BLaER1 treated with 17β-estradiol and CSF1 and Interleukin-3, amounts not matched to agents 10 nM and 100 nM (cell line): Measurements from ENCODE around the gene TRPM7.

Source experiments
- H3K27ac ChIP-seq, 11 experiments: shearing (Covaris generic); formaldehyde crosslinking; 2 replicates each; pipeline ENCODE4 v1.8.1; 2022
- H3K27me3 ChIP-seq, 11 experiments: shearing (Covaris generic); formaldehyde crosslinking; 2 replicates each; pipeline ENCODE4 v1.8.1; 2022
- H3K36me3 ChIP-seq, 11 experiments: shearing (Covaris generic); formaldehyde crosslinking; 2 replicates each; pipeline ENCODE4 v1.8.1; 2022
- H3K4me1 ChIP-seq, 10 experiments: shearing (Covaris generic); formaldehyde crosslinking; 2 replicates each; pipeline ENCODE4 v1.8.1; 2022
- H3K4me2 ChIP-seq, 11 experiments: shearing (Covaris generic); formaldehyde crosslinking; 2 replicates each; pipeline ENCODE4 v1.8.1; 2022
- H3K4me3 ChIP-seq, 10 experiments: shearing (Covaris generic); formaldehyde crosslinking; 2 replicates each; pipeline ENCODE4 v1.8.1; 2022
- H3K9ac ChIP-seq, 11 experiments: shearing (Covaris generic); formaldehyde crosslinking; 2 replicates each; pipeline ENCODE4 v1.8.1; 2022
- H3K9me3 ChIP-seq, 11 experiments: shearing (Covaris generic); formaldehyde crosslinking; replicated peaks in 1 of 11; 2 replicates each; pipeline ENCODE4 v1.8.1; 2022
- H4K20me1 ChIP-seq, 11 experiments: shearing (Covaris generic); formaldehyde crosslinking; 2 replicates each; pipeline ENCODE4 v1.8.1; 2022
- Cebpa-rat ChIP-seq, 11 experiments: shearing (Covaris generic); IDR thresholded peaks; 2 replicates each; pipeline ENCODE4 v1.8.1; 2022

The TRPM7 gene

DNA sequence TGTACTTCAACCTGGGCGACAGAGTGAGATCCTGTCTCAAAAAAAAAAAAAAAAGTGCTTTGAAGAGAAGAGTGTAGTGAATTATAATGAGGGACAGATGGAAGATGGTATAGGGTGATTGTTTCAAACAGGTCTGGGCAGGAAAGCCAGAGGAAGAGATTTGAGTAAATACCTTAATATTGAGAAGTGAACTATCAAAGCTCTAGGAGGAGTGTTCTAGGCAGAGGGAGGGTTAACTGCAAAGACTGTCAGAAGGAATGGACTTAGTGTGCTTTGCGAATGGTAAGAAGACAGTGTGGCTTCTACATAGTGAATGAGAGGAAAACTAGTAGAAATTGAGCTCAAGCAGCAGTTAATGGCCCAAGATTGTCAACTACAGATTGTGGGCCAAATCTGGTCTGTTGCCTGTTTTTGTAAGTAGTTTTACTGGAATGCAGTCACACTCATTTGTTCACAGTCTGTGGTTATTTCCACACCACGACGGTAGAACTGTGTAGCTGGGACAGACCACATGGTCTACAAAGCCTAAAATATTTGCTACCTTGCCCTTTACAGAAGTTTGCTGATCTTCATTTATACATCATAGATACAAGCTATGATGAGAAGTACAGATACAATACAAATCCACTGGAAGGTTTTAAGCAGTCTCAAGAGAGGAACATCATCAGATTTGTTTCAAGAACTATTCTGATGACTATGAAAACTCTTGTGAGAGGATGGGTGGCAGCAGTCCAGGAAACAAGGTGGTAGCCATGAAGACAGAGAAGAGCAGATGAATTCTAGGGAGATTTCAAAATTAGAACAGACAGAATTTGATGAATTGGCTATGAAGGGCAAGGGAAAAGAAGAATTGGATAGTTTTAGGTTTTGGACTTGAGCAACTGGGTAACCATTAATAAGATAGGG is 123.6 kb downstream of the TRPM7 start:
- peaks cover 0 to 18% (median 5%) of the 10 kb centered on the region in 11 experiments; a peak in 8 of 22 replicates for H4K20me1 ChIP-seq
- H3K9ac ChIP-seq: no peak overlapping the region
- H3K27ac ChIP-seq: no peak overlapping the region
- H3K4me1 ChIP-seq: no peaks in the 10 kb centered on the region; a peak in 1 of 20 replicates
- H3K9me3 ChIP-seq: no peaks in the 10 kb centered on the region
- peaks cover 84 to 100% (median 96%) of the 10 kb centered on the region in 11 experiments for H3K36me3 ChIP-seq
- H3K4me2 ChIP-seq: no peak overlapping the region
- no peaks in the 10 kb centered on the region for H3K27me3 ChIP-seq
- no peak overlapping the region for H3K4me3 ChIP-seq
- TF ChIP-seq Cebpa-rat (IDR thresholded peaks at IDR 0.05): no peak

DNA sequence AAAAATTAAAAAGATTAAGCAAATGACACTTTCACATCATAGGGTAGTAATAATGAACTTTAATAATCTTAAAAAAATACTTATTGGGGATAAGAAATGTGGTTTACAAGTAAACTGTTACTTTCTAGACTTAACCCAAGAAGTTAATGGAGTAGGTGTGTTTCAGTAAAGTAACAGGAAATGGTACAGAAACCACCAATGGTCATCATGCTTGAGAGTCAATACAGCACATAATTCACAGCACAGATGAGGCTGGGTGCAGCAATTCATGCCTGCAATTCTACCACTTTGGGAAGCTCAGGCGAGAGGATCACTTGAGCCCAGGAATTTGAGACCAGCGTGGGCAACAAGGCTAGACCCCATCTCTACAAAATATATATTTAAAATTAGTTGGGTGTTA is 128.6 kb downstream of the TRPM7 start:
- H3K4me1 ChIP-seq: peaks cover 0 to 7% (median 6%) of the 10 kb centered on the region in 10 experiments; a peak in 10 of 20 replicates
- H4K20me1 ChIP-seq: peaks cover 0 to 9% (median 0%) of the 10 kb centered on the region in 11 experiments; a peak in 3 of 22 replicates
- H3K9me3 ChIP-seq: no peaks in the 10 kb centered on the region
- no peak overlapping the region for H3K9ac ChIP-seq
- no peaks in the 10 kb centered on the region for H3K27me3 ChIP-seq
- no peak overlapping the region for H3K4me2 ChIP-seq
- peaks cover 41 to 78% (median 56%) of the 10 kb centered on the region in 11 experiments for H3K36me3 ChIP-seq
- no peak for TF ChIP-seq Cebpa-rat (IDR thresholded peaks at IDR 0.05)
- no peak overlapping the region for H3K4me3 ChIP-seq
- H3K27ac ChIP-seq: no peak overlapping the region

GRCh38 chr15:50556642-50557371 is 129.8 kb downstream of the TRPM7 start:
- H3K4me3 ChIP-seq: no peak overlapping the region
- H3K9ac ChIP-seq: no peak overlapping the region
- H4K20me1 ChIP-seq: peaks cover 0 to under 1% (median 0%) of the 10 kb centered on the region in 11 experiments; a peak in 1 of 22 replicates
- peaks cover 29 to 66% (median 44%) of the 10 kb centered on the region in 11 experiments for H3K36me3 ChIP-seq
- peak overlapping the region in 4 of 11 experiments; percentile 1 to 23 (median 10); a peak in 3 of 22 replicates for H3K4me2 ChIP-seq
- no peaks in the 10 kb centered on the region for H3K9me3 ChIP-seq
- H3K27me3 ChIP-seq: no peaks in the 10 kb centered on the region
- peaks cover 0 to 7% (median 6%) of the 10 kb centered on the region in 10 experiments; a peak in 10 of 20 replicates for H3K4me1 ChIP-seq
- TF ChIP-seq Cebpa-rat (IDR thresholded peaks at IDR 0.05): no peak
- H3K27ac ChIP-seq: no peak overlapping the region

DNA sequence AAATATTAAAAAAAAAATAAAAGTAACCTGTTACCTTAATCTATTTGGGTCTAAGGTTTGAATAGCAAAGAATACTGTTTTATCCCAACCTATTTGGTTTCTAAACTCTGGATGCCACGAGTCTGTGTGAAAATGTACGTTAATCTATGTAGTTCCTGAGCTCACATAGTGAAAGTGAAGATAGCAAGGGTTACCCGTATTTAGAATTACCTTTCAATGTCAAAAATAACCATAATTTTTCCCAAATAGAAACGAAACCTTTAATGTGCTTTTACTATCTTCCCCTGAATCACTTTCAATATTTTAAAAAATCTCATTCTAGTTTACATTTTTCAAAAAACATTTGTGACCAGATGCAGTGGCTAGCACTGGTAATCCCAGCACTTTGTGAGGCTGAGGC is 134.4 kb downstream of the TRPM7 start:
- H4K20me1 ChIP-seq: no peaks in the 10 kb centered on the region
- no peak overlapping the region for H3K4me2 ChIP-seq
- H3K36me3 ChIP-seq: peaks cover 0 to 20% (median 4%) of the 10 kb centered on the region in 11 experiments; a peak in 12 of 22 replicates
- no peak overlapping the region for H3K4me3 ChIP-seq
- no peaks in the 10 kb centered on the region for H3K27me3 ChIP-seq
- H3K9ac ChIP-seq: no peak overlapping the region
- H3K4me1 ChIP-seq: peaks cover 3 to 9% (median 7%) of the 10 kb centered on the region in 10 experiments; a peak in 18 of 20 replicates
- TF ChIP-seq Cebpa-rat (IDR thresholded peaks at IDR 0.05): no peak
- H3K9me3 ChIP-seq: no peaks in the 10 kb centered on the region
- no peak overlapping the region for H3K27ac ChIP-seq

DNA sequence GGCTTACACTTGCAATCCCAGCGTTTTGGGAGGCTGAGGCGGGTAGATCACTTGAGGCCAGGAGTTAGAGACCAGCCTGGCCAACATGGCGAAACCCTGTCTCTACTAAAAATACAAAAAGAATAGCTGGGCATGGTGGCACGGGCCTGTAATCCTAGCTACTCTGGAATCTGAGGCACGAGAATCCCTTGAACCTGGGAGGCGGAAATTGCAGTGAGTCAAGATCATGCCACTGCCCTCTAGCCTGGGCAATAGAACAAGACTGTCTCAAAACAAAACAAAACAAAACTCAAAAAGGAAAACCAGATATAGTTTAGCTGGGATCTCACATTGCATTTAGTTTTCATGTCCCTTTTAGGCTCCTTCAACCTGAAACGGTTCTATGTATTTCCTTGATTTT is 137.3 kb downstream of the TRPM7 start:
- Histone ChIP-seq H3K4me3 (no peak overlapping the region), H3K27me3 (no peaks in the 10 kb centered on the region), H3K4me1 (peaks cover 0 to 11% (median 7%) of the 10 kb centered on the region in 10 experiments; a peak in 14 of 20 replicates), H4K20me1 (no peaks in the 10 kb centered on the region), H3K36me3 (no peaks in the 10 kb centered on the region), H3K4me2 (no peak overlapping the region), H3K9ac (no peak overlapping the region), H3K9me3 (no peaks in the 10 kb centered on the region), H3K27ac (no peak overlapping the region)
- TF ChIP-seq Cebpa-rat (IDR thresholded peaks at IDR 0.05): no peak

GRCh38 chr15:50546566-50546965 is 140.0 kb downstream of the TRPM7 start, which contains the start of gene USP50:
Gene USP50, minus strand, starts transcription at chr15:50546666. Its CDS starts 141 bp downstream, at chr15:50546525.
- H3K27ac ChIP-seq: no peak within 1 kb of the TSS
- H3K36me3 ChIP-seq: no peaks in the 10 kb centered on the region
- no peak for TF ChIP-seq Cebpa-rat (IDR thresholded peaks at IDR 0.05)
- peaks cover 0 to 11% (median 8%) of the 10 kb centered on the region in 10 experiments; a peak in 14 of 20 replicates for H3K4me1 ChIP-seq
- H3K9ac ChIP-seq: no peak within 1 kb of the TSS
- H4K20me1 ChIP-seq: no peaks in the 10 kb centered on the region
- no peak within 1 kb of the TSS for H3K4me3 ChIP-seq
- H3K27me3 ChIP-seq: no peaks in the 10 kb centered on the region
- H3K9me3 ChIP-seq: no peaks in the 10 kb centered on the region
- H3K4me2 ChIP-seq: peak within 1 kb of the TSS in 7 of 11 experiments; percentile 11 to 48 (median 39); a peak in 12 of 22 replicates

DNA sequence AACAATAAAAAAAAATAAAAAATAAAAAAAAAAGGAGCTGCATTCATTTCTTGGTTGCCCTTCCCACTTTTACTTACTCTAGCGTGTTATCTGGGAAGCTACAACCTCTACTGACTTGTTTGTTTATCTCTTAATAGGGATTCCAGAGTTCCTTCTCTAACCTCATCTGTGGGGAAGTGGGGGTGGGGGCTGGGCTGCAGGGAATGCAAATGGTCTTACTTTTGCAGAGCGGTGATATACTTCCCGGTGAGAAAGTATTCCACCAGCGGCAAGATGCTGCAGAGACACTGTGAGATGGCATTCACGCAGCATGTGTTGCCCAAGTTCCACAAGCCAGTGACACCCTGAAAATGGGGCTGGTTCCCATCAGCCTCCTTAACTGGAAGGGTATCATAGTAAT is 142.2 kb downstream of the TRPM7 start:
- no peak for TF ChIP-seq Cebpa-rat (IDR thresholded peaks at IDR 0.05)
- no peaks in the 10 kb centered on the region for H4K20me1 ChIP-seq
- no peaks in the 10 kb centered on the region for H3K27me3 ChIP-seq
- no peaks in the 10 kb centered on the region for H3K9me3 ChIP-seq
- no peak overlapping the region for H3K4me3 ChIP-seq
- H3K4me1 ChIP-seq: peaks cover 0 to 20% (median 8%) of the 10 kb centered on the region in 10 experiments; a peak in 14 of 20 replicates
- H3K36me3 ChIP-seq: no peaks in the 10 kb centered on the region
- H3K27ac ChIP-seq: no peak overlapping the region
- H3K9ac ChIP-seq: no peak overlapping the region
- peak overlapping the region in 1 of 11 experiments; percentile 37; a peak in 1 of 22 replicates for H3K4me2 ChIP-seq

DNA sequence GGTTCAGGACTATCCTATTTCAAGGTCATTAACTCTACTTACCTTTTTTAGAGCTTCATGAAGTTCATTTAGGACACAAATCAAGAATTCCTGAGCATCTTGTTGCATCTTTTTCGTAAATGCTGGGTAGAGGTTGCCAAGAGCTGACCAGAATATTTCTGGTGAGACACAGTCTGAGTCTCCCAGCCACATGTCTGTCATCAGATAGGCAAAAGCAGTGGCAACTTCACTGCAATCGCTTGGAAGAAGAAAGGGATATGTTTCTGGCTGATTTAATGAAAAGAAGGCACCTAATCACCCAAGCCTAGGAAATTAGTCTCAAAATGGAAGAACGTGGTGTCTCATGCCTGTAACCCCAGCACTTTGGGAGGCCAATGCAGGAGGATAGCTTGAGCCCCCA is 143.0 kb downstream of the TRPM7 start:
- TF ChIP-seq Cebpa-rat (IDR thresholded peaks at IDR 0.05): no peak
- no peak overlapping the region for H3K9ac ChIP-seq
- H4K20me1 ChIP-seq: no peaks in the 10 kb centered on the region
- no peak overlapping the region for H3K27ac ChIP-seq
- no peaks in the 10 kb centered on the region for H3K36me3 ChIP-seq
- H3K4me3 ChIP-seq: no peak overlapping the region
- H3K4me1 ChIP-seq: peaks cover 0 to 20% (median 8%) of the 10 kb centered on the region in 10 experiments; a peak in 14 of 20 replicates
- H3K4me2 ChIP-seq: no peak overlapping the region
- no peaks in the 10 kb centered on the region for H3K27me3 ChIP-seq
- H3K9me3 ChIP-seq: no peaks in the 10 kb centered on the region

DNA sequence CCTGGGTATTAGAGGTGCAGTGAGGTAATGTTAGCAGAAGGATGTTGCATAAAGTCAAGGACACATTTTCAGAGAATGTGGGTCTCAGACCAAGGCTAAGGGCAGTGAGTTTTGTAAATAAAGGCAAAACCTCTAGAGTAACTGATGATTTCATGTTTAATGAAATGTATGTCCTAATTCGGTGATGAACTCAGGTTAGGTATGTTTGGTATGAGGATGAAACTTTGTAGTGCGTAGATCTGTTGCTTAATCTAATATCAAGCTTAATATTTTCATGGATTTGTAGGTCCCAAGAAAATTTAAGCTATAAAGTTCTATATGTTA is 143.7 kb downstream of the TRPM7 start:
- Histone ChIP-seq H4K20me1 (no peaks in the 10 kb centered on the region), H3K9ac (no peak overlapping the region), H3K9me3 (no peaks in the 10 kb centered on the region), H3K27me3 (no peaks in the 10 kb centered on the region), H3K27ac (no peak overlapping the region), H3K4me3 (no peak overlapping the region), H3K36me3 (no peaks in the 10 kb centered on the region), H3K4me1 (peaks cover 0 to 20% (median 8%) of the 10 kb centered on the region in 10 experiments; a peak in 14 of 20 replicates), H3K4me2 (no peak overlapping the region)
- TF ChIP-seq Cebpa-rat (IDR thresholded peaks at IDR 0.05): no peak
